HEK293T (cell line): ENCODE data around the gene ZNHIT6.

Source experiments
- ARNT ChIP-seq: fragments of 450-650 bp; IDR thresholded peaks from 2 replicates; pipeline ENCODE4 v1.6.1; 2017; ENCODE audit warnings: mild to moderate bottlenecking
- CTBP1 ChIP-seq: fragments of 450-650 bp; IDR thresholded peaks from 2 replicates; pipeline ENCODE4 v1.6.1; 2016; ENCODE audit warnings: borderline replicate concordance
- ELF4 ChIP-seq: fragments of 450-650 bp; IDR thresholded peaks from 2 replicates; pipeline ENCODE4 v1.6.1; 2017; ENCODE audit warnings: antibody characterized with exemption
- FOXA1 ChIP-seq: fragments of 450-650 bp; IDR thresholded peaks from 2 replicates; pipeline ENCODE4 v1.6.1; 2016; ENCODE audit warnings: mild to moderate bottlenecking
- FOXK2 ChIP-seq: fragments of 450-650 bp; IDR thresholded peaks from 2 replicates; pipeline ENCODE4 v1.6.1; 2016; ENCODE audit warnings: mild to moderate bottlenecking
- FOXM1 ChIP-seq: fragments of 450-650 bp; IDR thresholded peaks from 2 replicates; pipeline ENCODE4 v1.6.1; 2017; ENCODE audit warnings: mild to moderate bottlenecking, borderline replicate concordance
- HDGF ChIP-seq: fragments of 450-650 bp; IDR thresholded peaks from 2 replicates; pipeline ENCODE4 v1.6.1; 2017; ENCODE audit warnings: antibody characterized with exemption, borderline replicate concordance
- LEF1 ChIP-seq: fragments of 450-650 bp; IDR thresholded peaks from 2 replicates; pipeline ENCODE4 v1.6.1; 2017; ENCODE audit warnings: mild to moderate bottlenecking, borderline replicate concordance
- NFRKB ChIP-seq: fragments of 450-650 bp; IDR thresholded peaks from 2 replicates; pipeline ENCODE4 v1.6.1; 2016; ENCODE audit warnings: mild to moderate bottlenecking, moderate library complexity
- SP1 ChIP-seq: fragments of 450-650 bp; IDR thresholded peaks from 2 replicates; pipeline ENCODE4 v1.6.1; 2017
- SUZ12 ChIP-seq: fragments of 450-650 bp; IDR thresholded peaks from 2 replicates; pipeline ENCODE4 v1.6.1; 2016; ENCODE audit warnings: mild to moderate bottlenecking
- TARDBP ChIP-seq: fragments of 450-650 bp; IDR thresholded peaks from 2 replicates; pipeline ENCODE4 v1.6.1; 2016

GRCh38 chr1:85606414-85606800 lies 101.8 kb downstream of the ZNHIT6 start:
- TF ChIP-seq FOXM1, result no peak
- TF ChIP-seq FOXK2, result no peak
- TF ChIP-seq FOXA1, result no peak
- TF ChIP-seq ELF4, result no peak
- no peak for TF ChIP-seq ARNT
- TF ChIP-seq SP1, result no peak
- no peak for TF ChIP-seq LEF1
- no peak for TF ChIP-seq SUZ12
- TF ChIP-seq HDGF, result no peak
- no peak for TF ChIP-seq CTBP1
- TF ChIP-seq NFRKB, result no peak
- TF ChIP-seq TARDBP, result no peak
